Activated CD8-positive, alpha-beta memory T cell treated with anti-CD3 and anti-CD28 coated beads, Interleukin-2, amount 50 U/mL, for 1 hour (primary cell): ENCODE measurements around the gene SNRNP25.

Experiments
- DNase-seq: peaks from one replicate; pipeline ENCODE4 v3.0.0-alpha.2; 2020; ENCODE audit errors: extremely low read depth

SNRNP25 gene

DNA sequence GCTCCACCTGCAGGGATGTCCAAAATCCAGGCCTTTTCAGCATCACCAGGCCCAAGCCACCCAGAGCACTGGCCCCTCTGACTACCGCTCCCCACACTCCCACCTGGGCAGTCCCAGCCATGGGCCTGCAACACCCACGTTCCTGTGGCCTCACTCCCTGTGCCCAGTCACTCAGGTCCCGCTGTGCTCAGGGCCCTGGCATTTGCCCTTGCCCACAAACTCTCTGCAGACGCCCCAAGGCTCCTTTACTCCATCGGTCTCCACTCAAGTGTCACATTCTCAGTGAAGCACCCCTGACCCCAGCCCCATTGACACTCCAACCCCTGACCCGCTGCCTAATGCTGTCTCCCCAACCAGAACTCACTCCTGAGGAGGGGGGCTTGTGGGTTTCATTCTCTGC is 48.0 kb downstream of the SNRNP25 start:
- DNase-seq: no peak

DNA sequence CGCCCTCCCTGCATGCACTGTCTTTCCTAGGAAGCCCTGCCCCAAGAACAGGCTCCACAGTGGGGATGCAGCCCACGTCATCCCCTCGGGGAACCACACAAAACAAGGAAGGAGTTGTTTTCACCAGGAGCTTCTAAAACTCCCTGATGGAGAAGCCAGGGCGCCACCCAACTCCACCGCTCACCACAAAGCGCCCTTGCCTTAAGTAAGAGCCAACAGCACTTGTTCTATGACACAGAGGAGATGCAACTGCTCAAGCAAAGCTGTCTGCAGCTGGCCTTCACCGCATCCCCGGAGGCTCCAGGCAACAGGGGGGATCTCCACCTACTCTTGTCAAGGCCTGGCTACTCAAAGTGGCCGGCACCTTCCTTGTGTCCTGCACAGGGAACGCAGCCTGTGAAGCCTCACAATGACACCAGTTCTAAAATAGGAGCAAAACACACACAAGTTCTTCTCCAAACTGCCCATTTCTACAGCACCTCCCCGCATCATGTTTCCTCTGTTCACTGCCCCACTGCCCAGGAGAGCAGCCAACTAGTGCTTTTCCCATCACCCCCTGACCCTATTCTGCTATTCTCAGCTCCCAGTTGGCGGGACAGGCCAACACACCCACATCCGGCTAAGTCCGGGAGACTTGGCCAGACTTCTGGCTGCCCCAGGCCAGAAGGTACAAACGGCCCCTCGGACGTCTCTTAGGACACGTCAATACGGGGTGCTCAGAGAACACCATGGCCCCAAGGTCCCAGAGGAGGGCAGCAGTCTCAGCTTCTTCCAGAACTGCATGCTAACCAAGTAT is 48.6 kb downstream of the SNRNP25 start:
- no peak for DNase-seq

DNA sequence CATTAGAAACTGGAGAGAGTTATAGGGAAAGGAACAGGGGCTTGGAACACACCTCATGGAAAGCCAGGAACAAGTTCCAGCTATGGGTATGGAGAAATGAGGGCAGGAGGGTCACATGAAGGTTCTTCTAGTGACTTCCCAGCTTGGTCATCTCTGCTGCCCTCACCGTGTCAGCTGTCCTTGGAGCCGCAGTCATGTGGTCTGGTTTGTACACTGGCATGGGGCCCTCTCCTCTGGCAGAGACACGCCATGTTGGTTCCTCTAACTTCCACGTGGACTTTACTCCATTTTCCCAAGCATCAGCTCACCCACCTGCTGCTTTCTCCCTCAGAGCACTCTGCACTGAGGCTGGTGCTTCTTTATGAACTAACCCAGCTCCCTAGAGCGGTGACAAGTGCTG is 50.7 kb downstream of the SNRNP25 start:
- DNase-seq: no peak

DNA sequence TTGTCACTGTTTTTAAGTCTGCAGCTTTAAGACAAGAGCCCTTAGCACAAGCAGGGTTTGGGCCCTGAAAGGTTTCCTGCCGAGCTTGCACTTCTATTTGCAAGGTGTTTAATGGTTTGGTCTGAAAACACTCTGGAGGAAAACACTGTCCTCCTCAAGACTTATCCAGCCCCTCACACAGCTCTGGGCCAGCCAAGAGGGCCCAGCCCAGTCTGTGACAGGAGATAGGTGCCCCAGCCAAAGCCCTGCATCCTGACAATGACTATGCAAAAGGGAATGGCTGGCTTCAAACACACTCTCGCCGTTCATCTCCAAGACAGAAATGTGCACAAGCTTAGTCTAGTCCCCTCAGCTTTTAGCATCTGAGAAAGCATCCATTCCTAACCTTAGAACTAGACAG is 51.3 kb downstream of the SNRNP25 start:
- no peak for DNase-seq

DNA sequence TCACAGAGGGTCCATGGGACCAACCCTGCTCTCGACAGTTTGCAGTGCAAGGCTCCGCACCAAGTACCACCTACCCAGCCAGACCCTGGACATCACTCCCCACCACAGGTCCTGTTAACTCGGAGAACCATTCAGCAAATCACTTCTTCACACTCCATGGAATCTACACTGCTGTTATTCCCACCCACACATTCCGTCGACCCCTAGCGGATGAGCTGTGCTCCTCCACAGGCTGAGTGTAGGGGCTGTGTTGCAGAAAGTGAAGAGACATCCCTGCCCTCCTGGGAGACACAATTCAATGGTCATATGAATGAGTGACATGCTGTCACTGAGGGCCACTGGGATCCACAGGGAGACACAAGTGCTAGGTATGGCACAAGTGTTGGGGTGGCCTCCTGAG is 51.9 kb downstream of the SNRNP25 start:
- DNase-seq: no peak

DNA sequence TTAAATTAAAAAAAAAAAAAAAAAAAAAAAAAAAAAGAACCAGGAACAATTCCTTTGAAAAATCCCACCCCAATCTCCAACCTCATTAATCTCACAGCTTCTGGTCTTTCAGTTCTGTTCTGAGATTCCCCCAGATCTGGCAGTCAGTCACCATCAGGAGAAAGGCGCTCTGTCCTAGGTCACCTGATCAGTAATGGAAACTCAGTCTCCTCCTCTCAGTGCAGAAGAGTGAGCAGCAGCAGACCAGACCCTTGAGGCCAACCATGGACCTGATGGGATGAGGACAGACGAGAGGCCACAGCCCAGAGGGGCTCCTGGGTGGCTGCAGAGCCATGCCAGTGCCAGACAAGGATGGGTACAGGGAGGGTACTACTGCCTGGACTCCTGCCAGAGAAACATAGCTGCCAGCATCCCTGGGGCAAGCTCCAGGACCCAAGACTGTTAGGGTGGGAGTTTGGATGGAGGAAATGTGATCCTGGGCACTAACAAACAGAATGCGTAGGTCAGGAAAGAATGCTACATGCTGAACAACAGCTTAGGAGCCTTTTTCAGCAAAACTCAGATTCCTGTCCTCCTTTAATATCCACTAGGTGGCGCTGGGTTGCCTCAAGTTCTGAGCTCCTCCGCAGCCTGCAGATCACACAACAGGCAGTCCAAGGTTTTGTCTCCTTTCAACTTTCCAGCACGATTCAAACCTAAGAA is 53.1 kb downstream of the SNRNP25 start:
- peak; percentile 14 for DNase-seq
